GM12878 (cell line): ENCODE data around the gene SUSD5. TPM values are rescaled to one million over a fixed set of nuclear protein-coding genes. Genes with fewer than 3 reads are reported as not detected.

Source experiments
- ATAC-seq: fragments of 200-7000 bp; cut with Tn5 transposase; 3 replicates; pipeline ENCODE4 v1.9.1; 2020; ENCODE audit warnings: mild to moderate bottlenecking, moderate library complexity
- BruUV-seq: library from RNA; stranded (reverse); fragments of 400-500 nt; replicated peaks from 2 replicates; lab custom pipeline; 2021; lab: Mats Ljungman, UMichigan
- CTCF ChIA-PET: fragments of 300-600 bp; sonication (Branson Sonifier 250); formaldehyde crosslinking; extraction: SDS; loops from one replicate; lab custom pipeline; 2021; ENCODE audit warnings: inconsistent platforms; lab: Yijun Ruan, JAX
- POLR2A ChIA-PET: fragments of 350-600 bp; formaldehyde crosslinking; extraction: SDS; loops from one replicate; lab custom pipeline; 2021; ENCODE audit warnings: inconsistent platforms; lab: Charles Lee
- RAD21 ChIA-PET: fragments of 300-600 bp; sonication (Branson Sonifier 250); formaldehyde crosslinking; loops from one replicate; lab custom pipeline; 2023; ENCODE audit warnings: antibody characterized with exemption; ENCODE audit not compliant: unreplicated experiment; lab: Charles Lee
- SMC1A ChIA-PET: fragments of 300-600 bp; sonication (Branson Sonifier 250); formaldehyde crosslinking; loops from one replicate; lab custom pipeline; 2023; ENCODE audit not compliant: unreplicated experiment, uncharacterized antibody; lab: Charles Lee
- DNase-seq: peaks from one replicate; pipeline ENCODE4 v3.0.0-alpha.2; 2011; ENCODE audit warnings: low read depth, low spot score
- FAIRE-seq: peaks from 3 replicates; lab custom pipeline; 2011; peaks lifted over from hg19 to GRCh38; lab: Jason Lieb, UNC
- H2AFZ ChIP-seq: 2 replicates; pipeline ENCODE4 v1.6.0; 2011; ENCODE audit warnings: low read depth, low read length, control low read depth; ENCODE audit not compliant: control insufficient read depth
- H3K27ac ChIP-seq: 2 replicates; pipeline ENCODE4 v1.5.1; 2011; ENCODE audit warnings: control low read depth; ENCODE audit not compliant: control insufficient read depth, insufficient read depth
- H3K27me3 ChIP-seq, 2 experiments: replicated peaks in 1 of 2; 2 replicates each; pipeline versions ENCODE4 v1.6.0 to v1.6.1; 2011; ENCODE audit warnings: low read length in 1 of 2; ENCODE audit not compliant: control insufficient read depth in 2 of 2, insufficient read depth in 2 of 2
- H3K36me3 ChIP-seq, 2 experiments: 2 replicates each; pipeline ENCODE4 v1.5.1; 2011; ENCODE audit warnings: low read length in 1 of 2; ENCODE audit not compliant: control insufficient read depth in 2 of 2, insufficient read depth in 2 of 2
- H3K4me1 ChIP-seq: 2 replicates; pipeline ENCODE4 v1.6.1; 2011; ENCODE audit warnings: mild to moderate bottlenecking, low read length, moderate library complexity, mixed read lengths; ENCODE audit not compliant: control insufficient read depth, insufficient read depth
- H3K4me2 ChIP-seq: 2 replicates; pipeline ENCODE4 v1.6.0; 2011; ENCODE audit warnings: control low read depth; ENCODE audit not compliant: control insufficient read depth, insufficient read depth
- H3K4me3 ChIP-seq: fragments of 200-600 bp; sonication (generic); 2 replicates; pipeline ENCODE4 v1.5.1; 2016
- H3K79me2 ChIP-seq: 2 replicates; pipeline ENCODE4 v1.6.0; 2011; ENCODE audit warnings: low read length; ENCODE audit not compliant: control insufficient read depth, insufficient read depth
- H3K9ac ChIP-seq: 2 replicates; pipeline ENCODE4 v1.8.0; 2011; ENCODE audit warnings: low read length, control low read depth, mixed read lengths; ENCODE audit not compliant: control insufficient read depth, insufficient read depth
- H3K9me3 ChIP-seq: replicated peaks from 3 replicates; pipeline ENCODE4 v1.5.1; 2011; ENCODE audit warnings: mild to moderate bottlenecking, low read length; ENCODE audit not compliant: control insufficient read depth, insufficient read depth
- H4K20me1 ChIP-seq: 2 replicates; pipeline ENCODE4 v1.6.0; 2011; ENCODE audit not compliant: control insufficient read depth, insufficient read depth
- ATF2 ChIP-seq: IDR thresholded peaks from 2 replicates; pipeline ENCODE4 v1.6.1; 2012; ENCODE audit warnings: low read length, inconsistent platforms
- CREB1 ChIP-seq: IDR thresholded peaks from 2 replicates; pipeline ENCODE4 v1.6.1; 2012; ENCODE audit warnings: low read depth, mild to moderate bottlenecking, inconsistent platforms
- GATAD2B ChIP-seq: fragments of 450-650 bp; conservative IDR thresholded peaks from 2 replicates; pipeline ENCODE4 v1.6.1; 2017; ENCODE audit warnings: low read depth, mild to moderate bottlenecking, moderate library complexity
- JUND ChIP-seq: IDR thresholded peaks from 2 replicates; pipeline ENCODE4 v1.6.1; 2012; ENCODE audit warnings: low read depth, mild to moderate bottlenecking, low read length, improper control_type of control experiment, moderate library complexity
- KDM1A ChIP-seq: fragments of 200-600 bp; sonication (generic); IDR thresholded peaks from 2 replicates; pipeline ENCODE4 v1.6.1; 2016; ENCODE audit warnings: borderline replicate concordance
- MEF2B ChIP-seq: fragments of 450-650 bp; IDR thresholded peaks from 2 replicates; pipeline ENCODE4 v1.6.1; 2018; ENCODE audit warnings: mild to moderate bottlenecking, moderate library complexity; ENCODE audit not compliant: partially characterized antibody, poor library complexity, severe bottlenecking
- MLLT1 ChIP-seq: fragments of 450-650 bp; IDR thresholded peaks from 2 replicates; pipeline ENCODE4 v1.6.1; 2016; ENCODE audit warnings: mild to moderate bottlenecking
- MTA2 ChIP-seq: fragments of 450-650 bp; IDR thresholded peaks from 2 replicates; pipeline ENCODE4 v1.6.1; 2016; ENCODE audit warnings: low read depth, mild to moderate bottlenecking, moderate library complexity
- NBN ChIP-seq: fragments of 450-650 bp; IDR thresholded peaks from 2 replicates; pipeline ENCODE4 v1.6.1; 2016
- NFIC ChIP-seq: IDR thresholded peaks from 2 replicates; pipeline ENCODE4 v1.6.1; 2012; ENCODE audit warnings: low read depth, mild to moderate bottlenecking, inconsistent platforms, low read length, moderate library complexity
- PAX5 ChIP-seq: IDR thresholded peaks from 2 replicates; pipeline ENCODE4 v1.6.1; 2011; ENCODE audit warnings: low read depth, low read length, borderline replicate concordance
- POU2F2 ChIP-seq: IDR thresholded peaks from 3 replicates; pipeline ENCODE4 v1.6.1; 2011; ENCODE audit warnings: low read depth, mild to moderate bottlenecking, low read length, borderline replicate concordance
- RFX5 ChIP-seq: IDR thresholded peaks from 2 replicates; pipeline ENCODE4 v1.6.1; 2011; ENCODE audit warnings: low read depth, low read length, improper control_type of control experiment
- STAT3 ChIP-seq: IDR thresholded peaks from 2 replicates; pipeline ENCODE4 v1.6.1; 2011; ENCODE audit warnings: low read depth, low read length, improper control_type of control experiment
- ZNF24 ChIP-seq: fragments of 450-650 bp; IDR thresholded peaks from 2 replicates; pipeline ENCODE4 v1.6.1; 2017; ENCODE audit warnings: antibody characterized with exemption, mild to moderate bottlenecking
- ZNF687 ChIP-seq: fragments of 450-650 bp; IDR thresholded peaks from 2 replicates; pipeline ENCODE4 v1.6.1; 2017; ENCODE audit warnings: mild to moderate bottlenecking, moderate library complexity
- whole genome bisulfite sequencing: methylation state at CpG from one replicate; pipeline ENCODE4 v1.1.6; 2016; ENCODE audit warnings: low lambda C conversion rate; ENCODE audit not compliant: insufficient replicate concordance, insufficient coverage; ENCODE audit errors: missing lambda C conversion rate; 5-methylcytosine and 5-hydroxymethylcytosine counted together
- in situ Hi-C: fragments of 300-500 bp; cut with MboI; formaldehyde crosslinking; loops from 9 replicates; pipeline ENCODE4 v1.14.3; 2018; ENCODE audit warnings: mixed read lengths
- intact Hi-C: fragments of 100-400 bp; cut with micrococcal nuclease; formaldehyde crosslinking; loops from one replicate; pipeline ENCODE4 v1.14.2; 2022; ENCODE audit not compliant: unreplicated experiment
- polyA plus RNA-seq, 11 experiments: library from polyadenylated mRNA; depleted of rRNA in 4 of 11; unstranded in 6 of 11; stranded (reverse) in 5 of 11; fragments of >200 nt; fragmentation: Nextera tagmentation in 4 of 11; fragmentation: Illumina TruSeq in 1 of 11; extraction: Ambion mirVana in 4 of 11; extraction: Trizol in 1 of 11; gene quantifications; 1 replicate in 1 of 11; 2 replicates in 10 of 11; pipeline versions ENCODE4 v1.2.1 to v1.2.3, GENCODE V29; 2011 to 2016; ENCODE audit warnings: inconsistent platforms in 2 of 11, missing spikeins in 2 of 11, low read depth in 1 of 11
- total RNA-seq, 4 experiments: library from RNA; depleted of rRNA in 3 of 4; stranded (reverse); fragments of >200 nt in 3 of 4; fragmentation: Illumina TruSeq in 1 of 4; extraction: Trizol in 1 of 4; gene quantifications; 2 replicates each; pipeline versions ENCODE4 v1.2.1 to v1.2.3, GENCODE V29; 2013 to 2021
- TF ChIP-seq, protein P1 (sequence below): fragments of 450-650 bp; IDR thresholded peaks from 2 replicates; pipeline ENCODE4 v1.6.1; 2017; ENCODE audit warnings: mild to moderate bottlenecking

The SUSD5 gene
- total and polyA plus RNA-seq, 10 of the 15 experiments (the other 5 are each of a cell fraction or from before 2014, with no cell fraction given), result 0.01 to 0.05 (median 0.03) TPM; not detected in 4

DNA sequence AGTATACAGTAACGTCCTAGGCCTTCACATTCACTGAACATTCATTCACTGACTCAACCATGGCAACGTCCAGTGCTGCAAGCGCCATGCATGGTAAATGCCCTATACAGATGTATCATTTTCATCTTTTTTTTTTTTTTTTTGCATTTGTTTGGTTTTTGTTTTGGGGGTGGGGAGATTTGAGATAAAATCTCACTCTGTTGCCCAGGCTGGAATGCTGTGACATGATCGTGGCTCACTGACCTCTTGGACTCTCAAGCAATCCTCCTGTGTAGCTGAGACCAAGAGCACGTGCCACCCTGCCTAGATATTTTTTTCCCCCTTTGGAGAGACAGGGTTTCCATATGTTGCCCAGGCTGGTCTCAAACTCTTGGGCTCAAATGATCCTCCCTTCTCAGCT lies 37.4 kb downstream of the SUSD5 start:
- RAD21 ChIA-PET, result no interaction called here
- POLR2A ChIA-PET, result no interaction called here
- SMC1A ChIA-PET, result interaction anchor here (1.1 kb wide), 1 partner anchor 27 kb away, joined by 4 read pairs; no protein-coding TSS in a partner anchor
- 31% methylated on average over 5 of the region's 5 CpGs for WGBS
- Histone ChIP-seq H3K27ac (no peak overlapping the region), H3K4me2 (no peak overlapping the region), H3K4me1 (no peaks in the 10 kb centered on the region), H3K9ac (no peak overlapping the region), H3K79me2 (no peaks in the 10 kb centered on the region), H3K36me3 (no peaks in the 10 kb centered on the region), H4K20me1 (no peaks in the 10 kb centered on the region), H3K9me3 (no peaks in the 10 kb centered on the region; the same call in 2 of the 3 replicates), H3K27me3 (0 out of 4 replicates have a peak, but pooled peaks cover 0 to 3% of the 10 kb centered on the region in 2 experiments), H3K4me3 (no peak overlapping the region), H2AFZ (no peak overlapping the region)
- no peak for ATAC-seq
- DNase-seq, result no peak
- FAIRE-seq, result no peak
- intact Hi-C loops (no loop called here), in situ Hi-C loops (no loop called here)
- BruUV-seq, result no TSS peak
- CTCF ChIA-PET, result interaction anchor here (0.6 kb wide), 1 partner anchor 10 kb away, joined by 3 read pairs; no protein-coding TSS in a partner anchor
- no peak for TF ChIP-seq MLLT1
- TF ChIP-seq NBN, result no peak
- TF ChIP-seq POU2F2, result no peak
- TF ChIP-seq JUND, result no peak
- no peak for TF ChIP-seq ZNF687
- no peak for TF ChIP-seq ZNF24
- no peak for TF ChIP-seq KDM1A
- TF ChIP-seq GATAD2B, result no peak
- no peak for TF ChIP-seq MTA2
- no peak for TF ChIP-seq ATF2
- TF ChIP-seq CREB1, result no peak
- no peak for TF ChIP-seq RFX5
- TF ChIP-seq MEF2B, result no peak
- no peak for TF ChIP-seq PAX5
- TF ChIP-seq, protein P1, sequence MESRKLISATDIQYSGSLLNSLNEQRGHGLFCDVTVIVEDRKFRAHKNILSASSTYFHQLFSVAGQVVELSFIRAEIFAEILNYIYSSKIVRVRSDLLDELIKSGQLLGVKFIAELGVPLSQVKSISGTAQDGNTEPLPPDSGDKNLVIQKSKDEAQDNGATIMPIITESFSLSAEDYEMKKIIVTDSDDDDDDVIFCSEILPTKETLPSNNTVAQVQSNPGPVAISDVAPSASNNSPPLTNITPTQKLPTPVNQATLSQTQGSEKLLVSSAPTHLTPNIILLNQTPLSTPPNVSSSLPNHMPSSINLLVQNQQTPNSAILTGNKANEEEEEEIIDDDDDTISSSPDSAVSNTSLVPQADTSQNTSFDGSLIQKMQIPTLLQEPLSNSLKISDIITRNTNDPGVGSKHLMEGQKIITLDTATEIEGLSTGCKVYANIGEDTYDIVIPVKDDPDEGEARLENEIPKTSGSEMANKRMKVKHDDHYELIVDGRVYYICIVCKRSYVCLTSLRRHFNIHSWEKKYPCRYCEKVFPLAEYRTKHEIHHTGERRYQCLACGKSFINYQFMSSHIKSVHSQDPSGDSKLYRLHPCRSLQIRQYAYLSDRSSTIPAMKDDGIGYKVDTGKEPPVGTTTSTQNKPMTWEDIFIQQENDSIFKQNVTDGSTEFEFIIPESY, result no peak
- TF ChIP-seq NFIC, result no peak
- TF ChIP-seq STAT3, result no peak
